ENCODE data around the gene SURF2.

SURF2 gene

GRCh38 chr9:133404454-133405002 lies 48.2 kb downstream of the SURF2 start:
- no peak for DNase-seq

- DNase-seq: no peak
These were observed 49.4 kb downstream of the SURF2 start for GRCh38 chr9:133405508-133406438.

- peak; percentile 58 for DNase-seq
These were observed 50.3 kb downstream of the SURF2 start for GRCh38 chr9:133406480-133407307.

GRCh38 chr9:133408042-133408441 lies 51.7 kb downstream of the SURF2 start:
- DNase-seq: no peak

Measured in NCI-H1105 treated with DMSO at 0.1 percent for 48 hours (cell line).